ENCODE measurements around the gene VDAC2.

Gene VDAC2

GRCh38 chr10:75229971-75230370 is 19.4 kb downstream of the VDAC2 start:
- H3K4me3 ChIP-seq (replicated peaks in 1 of 2; ENCODE audit: low read depth in 2 of 2, low read length in 2 of 2), result no peak overlapping the region
- peak; percentile 52 to 60 for DNase-seq (ENCODE audit: low read depth in 2 of 2)
- no peak for TF ChIP-seq CTCF (IDR thresholded peaks at IDR 0.05; ENCODE audit: low read depth, low read length)

- peak; percentile 92 for TF ChIP-seq CTCF (IDR thresholded peaks at IDR 0.05; ENCODE audit: low read depth, low read length)
- peak; percentile 90 to 91 for DNase-seq (ENCODE audit: low read depth in 2 of 2)
Observed at GRCh38 chr10:75230600-75231038, 20.0 kb downstream of the VDAC2 start.

GRCh38 chr10:75231672-75232581 is 21.3 kb downstream of the VDAC2 start:
- TF ChIP-seq CTCF (IDR thresholded peaks at IDR 0.05; ENCODE audit: low read depth, low read length), result no peak
- H3K4me3 ChIP-seq (replicated peaks in 1 of 2; ENCODE audit: low read depth in 2 of 2, low read length in 2 of 2), result no peak overlapping the region
- no peak for DNase-seq (ENCODE audit: low read depth in 2 of 2)

More at GRCh38 chr10:75230600-75231038, 20.0 kb downstream of the VDAC2 start:
- no peak overlapping the region for H3K4me3 ChIP-seq (replicated peaks in 1 of 2; ENCODE audit: low read depth in 2 of 2, low read length in 2 of 2)

GRCh38 chr10:75233444-75234016 is 22.9 kb downstream of the VDAC2 start:
- DNase-seq (ENCODE audit: low read depth in 2 of 2), result no peak

GRCh38 chr10:75234017-75234682 is 23.6 kb downstream of the VDAC2 start:
- peak; percentile 88 to 91 for DNase-seq (ENCODE audit: low read depth in 2 of 2)
- TF ChIP-seq CTCF (IDR thresholded peaks at IDR 0.05; ENCODE audit: low read depth, low read length), result no peak
- H3K4me3 ChIP-seq (replicated peaks in 1 of 2; ENCODE audit: low read depth in 2 of 2, low read length in 2 of 2), result peak overlapping the region; percentile 66 to 68

More at GRCh38 chr10:75233444-75234016, 22.9 kb downstream of the VDAC2 start:
- no peak overlapping the region for H3K4me3 ChIP-seq (replicated peaks in 1 of 2; ENCODE audit: low read depth in 2 of 2, low read length in 2 of 2)
- no peak for TF ChIP-seq CTCF (IDR thresholded peaks at IDR 0.05; ENCODE audit: low read depth, low read length)

GRCh38 chr10:75234683-75235374 is 24.2 kb downstream of the VDAC2 start:
- H3K4me3 ChIP-seq (replicated peaks in 1 of 2; ENCODE audit: low read depth in 2 of 2, low read length in 2 of 2), result peak overlapping the region; percentile 66 to 68
- TF ChIP-seq CTCF (IDR thresholded peaks at IDR 0.05; ENCODE audit: low read depth, low read length), result no peak
- DNase-seq (ENCODE audit: low read depth in 2 of 2), result no peak
